GM12865 (cell line): ENCODE measurements around the gene PTH1R.

ENCODE experiments used
- DNase-seq: peaks from one replicate; pipeline ENCODE4 v3.0.0; 2010; ENCODE audit warnings: low read depth
- H3K4me3 ChIP-seq: 2 replicates; pipeline ENCODE4 v1.5.1; 2011; ENCODE audit warnings: mild to moderate bottlenecking, low read depth, low read length, control low read depth
- TF ChIP-seq, protein P1 (sequence below): IDR thresholded peaks from 2 replicates; pipeline ENCODE4 v1.5.1; 2011; ENCODE audit warnings: low read length, control low read depth, low read depth, inconsistent platforms; ENCODE audit not compliant: insufficient read depth; ENCODE audit errors: missing control alignments

The PTH1R gene

DNA sequence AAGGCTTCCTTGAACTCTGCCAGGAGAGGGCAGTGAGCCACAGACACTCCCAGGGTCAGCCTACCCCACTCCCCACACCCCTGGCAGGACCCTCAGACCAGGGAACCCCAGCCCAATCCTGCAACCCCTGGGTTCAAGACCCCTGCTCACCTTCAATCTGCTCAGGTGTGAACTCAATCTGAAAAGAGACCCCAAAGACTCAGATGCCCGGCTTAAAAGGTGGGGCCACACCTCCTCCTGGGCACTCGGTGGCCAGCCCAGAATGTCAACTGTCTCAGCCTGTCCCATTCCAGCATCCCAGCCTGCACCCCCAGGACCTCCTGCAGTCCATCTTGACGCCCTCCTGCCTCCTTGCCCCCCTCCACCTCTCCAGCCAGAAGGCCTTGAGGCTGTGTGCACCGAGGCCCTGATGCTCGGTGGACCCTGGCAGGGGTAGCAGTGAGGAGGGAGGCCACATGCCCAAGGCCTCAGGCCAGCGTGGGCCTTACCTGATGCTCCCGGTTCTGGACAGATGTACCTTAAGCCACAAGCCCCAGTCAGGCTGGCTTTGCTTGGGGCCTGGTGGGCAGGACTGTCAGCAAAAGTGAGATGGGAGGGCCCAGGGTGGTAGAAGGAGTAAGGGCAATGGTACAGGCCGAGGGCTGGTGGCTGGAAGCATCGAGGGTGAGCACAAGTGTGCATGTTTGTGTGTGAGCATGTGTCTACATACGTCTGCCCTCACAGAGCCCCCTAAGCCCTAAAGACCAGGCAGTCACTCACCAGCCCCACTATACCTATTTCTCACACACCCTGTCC lies 16.5 kb upstream of the PTH1R start:
- no peak for DNase-seq
- no peak overlapping the region for H3K4me3 ChIP-seq
- TF ChIP-seq, protein P1, sequence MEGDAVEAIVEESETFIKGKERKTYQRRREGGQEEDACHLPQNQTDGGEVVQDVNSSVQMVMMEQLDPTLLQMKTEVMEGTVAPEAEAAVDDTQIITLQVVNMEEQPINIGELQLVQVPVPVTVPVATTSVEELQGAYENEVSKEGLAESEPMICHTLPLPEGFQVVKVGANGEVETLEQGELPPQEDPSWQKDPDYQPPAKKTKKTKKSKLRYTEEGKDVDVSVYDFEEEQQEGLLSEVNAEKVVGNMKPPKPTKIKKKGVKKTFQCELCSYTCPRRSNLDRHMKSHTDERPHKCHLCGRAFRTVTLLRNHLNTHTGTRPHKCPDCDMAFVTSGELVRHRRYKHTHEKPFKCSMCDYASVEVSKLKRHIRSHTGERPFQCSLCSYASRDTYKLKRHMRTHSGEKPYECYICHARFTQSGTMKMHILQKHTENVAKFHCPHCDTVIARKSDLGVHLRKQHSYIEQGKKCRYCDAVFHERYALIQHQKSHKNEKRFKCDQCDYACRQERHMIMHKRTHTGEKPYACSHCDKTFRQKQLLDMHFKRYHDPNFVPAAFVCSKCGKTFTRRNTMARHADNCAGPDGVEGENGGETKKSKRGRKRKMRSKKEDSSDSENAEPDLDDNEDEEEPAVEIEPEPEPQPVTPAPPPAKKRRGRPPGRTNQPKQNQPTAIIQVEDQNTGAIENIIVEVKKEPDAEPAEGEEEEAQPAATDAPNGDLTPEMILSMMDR = no peak

DNA sequence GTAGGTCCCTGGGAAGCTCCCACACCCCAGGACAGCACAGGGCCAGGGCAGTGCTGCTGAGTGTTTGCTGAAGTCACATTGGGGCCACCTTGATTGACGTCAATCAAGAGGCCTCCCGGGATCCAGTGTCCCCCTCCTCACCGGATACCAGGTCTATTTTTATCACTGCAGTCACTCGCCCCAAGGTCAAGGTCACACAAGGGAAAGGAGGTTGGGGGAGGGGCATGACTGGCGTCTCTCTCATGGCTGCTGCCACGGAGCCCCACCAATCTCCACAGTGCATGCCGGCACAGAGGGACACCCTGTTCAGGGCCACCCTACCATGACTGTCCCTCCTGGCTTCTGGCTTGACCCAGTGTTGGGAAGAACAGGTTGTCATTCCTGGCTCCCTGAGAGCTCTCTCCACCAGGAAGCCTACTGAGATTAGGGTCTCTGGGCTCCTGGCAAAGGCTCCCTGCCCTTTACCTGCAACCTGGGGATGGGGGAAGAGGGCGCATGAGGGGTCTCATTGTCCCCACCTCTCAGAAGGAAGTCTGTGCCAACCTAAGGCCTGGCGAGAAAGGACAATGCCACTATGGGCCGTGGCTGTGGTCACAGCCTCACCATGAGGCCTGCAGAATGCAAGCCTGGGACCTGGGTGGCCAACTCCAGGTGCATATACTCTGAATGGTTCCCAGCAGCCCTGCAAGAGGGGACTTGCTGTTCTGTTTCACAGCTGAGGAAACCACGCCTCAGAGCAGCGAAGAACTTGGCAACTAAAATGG lies 15.7 kb upstream of the PTH1R start:
- DNase-seq = no peak
- TF ChIP-seq, protein P1 = no peak
- no peak overlapping the region for H3K4me3 ChIP-seq

DNA sequence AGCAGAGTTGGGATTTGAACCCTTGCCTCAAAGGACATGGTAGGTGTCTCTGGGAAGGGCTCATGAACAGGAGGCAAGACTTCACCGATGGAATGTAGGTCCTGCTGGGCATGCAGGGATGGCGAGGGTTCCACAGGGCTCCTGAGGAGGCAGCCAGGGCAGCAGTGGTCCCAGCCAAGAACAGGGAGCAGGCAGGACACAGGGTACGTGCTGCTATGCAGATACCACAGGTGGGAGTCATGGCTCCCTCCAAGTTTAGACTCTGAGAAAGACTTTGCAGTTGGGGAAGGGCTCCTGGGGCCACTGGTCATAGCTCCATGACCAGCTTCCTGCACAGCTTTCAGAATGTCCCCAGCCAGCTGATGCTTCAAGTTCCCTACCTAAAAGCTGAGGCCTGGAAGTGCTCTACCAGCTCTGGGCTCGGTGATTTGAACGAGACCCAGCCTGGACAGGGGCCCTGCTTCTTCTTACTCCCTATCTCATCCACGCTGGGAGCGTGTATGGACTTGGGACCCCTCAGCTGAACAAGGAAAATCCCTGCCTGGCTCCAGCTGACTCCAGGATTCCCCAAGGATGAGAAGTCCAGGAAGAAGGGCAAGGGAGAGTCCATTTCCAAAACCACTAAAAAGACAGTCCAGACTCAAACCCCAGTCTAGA lies 15.0 kb upstream of the PTH1R start:
- no peak overlapping the region for H3K4me3 ChIP-seq
- no peak for DNase-seq
- TF ChIP-seq, protein P1 = no peak

DNA sequence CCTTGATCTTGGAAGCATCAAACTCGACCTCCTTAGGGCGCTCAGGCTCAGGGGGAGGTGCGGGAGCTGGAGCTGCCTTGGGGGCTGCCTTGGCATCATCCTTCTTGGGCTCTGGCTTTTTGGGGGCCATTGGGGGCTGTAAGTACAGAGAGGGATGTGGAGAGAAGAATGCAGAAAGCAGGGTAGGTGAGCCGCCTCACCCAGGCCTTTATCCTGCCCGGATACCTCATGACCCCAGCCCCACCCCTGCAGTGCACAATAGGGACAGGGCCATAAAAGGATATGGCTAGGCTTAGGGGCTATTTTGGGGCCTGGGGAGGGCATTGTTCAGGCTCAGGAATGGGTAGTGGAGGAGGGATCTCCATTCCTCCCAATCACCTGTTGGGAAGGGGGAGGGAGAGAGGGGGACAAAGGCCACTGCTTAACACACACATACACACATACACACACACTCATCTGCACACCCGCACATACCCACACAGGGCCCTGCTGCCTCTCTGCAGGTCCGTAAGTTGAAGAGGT lies 14.2 kb upstream of the PTH1R start, which contains the start of gene MYL3:
TSS of gene MYL3 (minus strand) at position 184 of the 522 bp plus-strand sequence. CDS start at position 130, 54 bp downstream.
- TF ChIP-seq, protein P1 = no peak
- H3K4me3 ChIP-seq = no peak within 1 kb of the TSS
- DNase-seq = no peak

DNA sequence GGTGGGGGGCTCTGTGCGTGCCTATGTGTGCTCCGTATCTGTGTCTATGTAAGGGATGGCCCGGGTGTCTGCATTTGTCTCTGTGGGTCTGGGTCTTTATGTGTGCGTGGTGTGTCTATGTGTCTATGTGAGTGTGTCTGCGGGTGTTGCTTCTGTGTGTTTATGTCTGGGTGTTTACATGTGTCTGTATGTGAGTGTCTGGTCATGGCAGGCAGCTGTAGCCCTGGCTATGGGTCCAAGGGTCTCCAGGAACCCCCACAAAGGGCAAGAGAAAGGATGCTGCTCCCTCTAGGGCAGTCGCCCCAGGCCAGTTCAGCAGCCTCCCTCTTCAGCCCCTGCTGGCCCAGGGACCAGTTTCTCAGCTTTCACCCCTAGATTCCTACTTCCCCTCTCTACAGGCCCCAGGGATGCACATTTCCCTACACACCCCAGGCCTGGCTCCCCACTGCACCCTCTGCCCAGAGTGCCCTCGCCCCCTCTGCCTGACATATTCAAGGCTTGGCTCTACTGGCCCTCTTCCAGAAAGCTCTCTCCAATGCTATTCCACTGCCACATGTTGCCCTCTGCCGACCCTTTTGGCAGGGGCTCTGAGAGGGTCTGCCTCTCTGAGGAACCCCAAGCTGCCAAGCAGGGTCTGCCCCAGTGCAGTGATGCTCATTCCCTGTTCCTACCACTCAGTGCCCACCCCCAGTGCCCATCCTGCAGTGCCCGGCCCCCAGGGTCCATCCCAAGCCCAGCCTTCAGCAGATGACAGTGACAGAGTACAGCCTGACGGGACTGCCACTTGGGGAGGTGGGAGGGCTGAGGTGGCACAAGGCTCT lies 13.2 kb upstream of the PTH1R start:
- TF ChIP-seq, protein P1 = no peak
- H3K4me3 ChIP-seq = no peak overlapping the region
- DNase-seq = no peak

DNA sequence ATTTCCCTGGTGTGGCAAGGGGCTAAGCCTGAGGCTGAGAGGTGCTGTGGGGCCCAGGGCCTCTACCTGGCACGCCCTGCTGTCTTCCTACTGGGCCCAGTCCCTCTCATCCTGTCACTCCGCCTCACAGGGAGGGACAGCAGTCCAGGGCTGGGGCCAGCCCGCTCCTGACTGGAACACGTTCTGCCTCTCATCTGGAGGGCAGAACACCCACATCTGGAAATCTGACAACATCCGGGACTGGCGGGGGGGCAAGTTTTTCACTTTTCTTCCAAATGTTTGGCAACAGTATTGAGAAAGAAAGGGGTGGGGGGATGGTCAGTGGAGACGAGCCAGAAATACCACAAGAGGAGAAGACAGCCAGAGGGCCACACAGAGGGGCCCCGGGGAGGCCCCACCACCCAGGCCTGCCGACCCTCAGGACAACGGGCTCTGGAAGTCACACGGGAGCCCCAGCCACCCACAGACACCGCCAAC lies 12.5 kb upstream of the PTH1R start:
- no peak overlapping the region for H3K4me3 ChIP-seq
- no peak for DNase-seq
- TF ChIP-seq, protein P1 = no peak
